ENCODE data around the gene APBA2.

The APBA2 gene

GRCh38 chr15:28929200-28929599 is 43.4 kb downstream of the APBA2 start:
- H3F3A ChIP-seq (ENCODE audit: insufficient read depth, low read length), result no peaks in the 10 kb centered on the region
- no peak overlapping the region for H3K9ac ChIP-seq (ENCODE audit: low read length)
- H3K9me2 ChIP-seq (ENCODE audit: low read depth, low read length), result no peaks in the 10 kb centered on the region
- H4K20me1 ChIP-seq (ENCODE audit: insufficient read depth, low read length), result no peaks in the 10 kb centered on the region
- H3K4me3 ChIP-seq (ENCODE audit: low read depth, low read length, poor library complexity, severe bottlenecking), result no peak overlapping the region
- no peak overlapping the region for H3K4me2 ChIP-seq (ENCODE audit: low read length)
- H3K36me3 ChIP-seq (ENCODE audit: insufficient read depth, low read length), result no peaks in the 10 kb centered on the region
- TF ChIP-seq CTCF (IDR thresholded peaks at IDR 0.05; ENCODE audit: low read length), result no peak
- TF ChIP-seq EZH2 (IDR thresholded peaks at IDR 0.05; ENCODE audit: borderline replicate concordance, low read length), result no peak
- H2AFZ ChIP-seq (ENCODE audit: low read length), result no peak overlapping the region
- H3K4me1 ChIP-seq (ENCODE audit: insufficient read depth, low read length, severe bottlenecking), result no peaks in the 10 kb centered on the region
- H3K27ac ChIP-seq (ENCODE audit: low read depth, low read length, poor library complexity, severe bottlenecking), result no peak overlapping the region
- no peaks in the 10 kb centered on the region for H3K27me3 ChIP-seq (ENCODE audit: insufficient read depth, low read length)
- no peaks in the 10 kb centered on the region for H3K9me3 ChIP-seq (ENCODE audit: low read length)
- no peaks in the 10 kb centered on the region for H3K79me2 ChIP-seq (ENCODE audit: insufficient read depth, low read length)

GRCh38 chr15:28930011-28930410 is 44.2 kb downstream of the APBA2 start:
- no peaks in the 10 kb centered on the region for H3K79me2 ChIP-seq (ENCODE audit: insufficient read depth, low read length)
- no peaks in the 10 kb centered on the region for H4K20me1 ChIP-seq (ENCODE audit: insufficient read depth, low read length)
- no peak overlapping the region for H3K4me2 ChIP-seq (ENCODE audit: low read length)
- H3K27ac ChIP-seq (ENCODE audit: low read depth, low read length, poor library complexity, severe bottlenecking), result no peak overlapping the region
- TF ChIP-seq CTCF (IDR thresholded peaks at IDR 0.05; ENCODE audit: low read length) (no peak), EZH2 (IDR thresholded peaks at IDR 0.05; ENCODE audit: borderline replicate concordance, low read length) (no peak)
- no peak overlapping the region for H2AFZ ChIP-seq (ENCODE audit: low read length)
- H3F3A ChIP-seq (ENCODE audit: insufficient read depth, low read length), result no peaks in the 10 kb centered on the region
- no peaks in the 10 kb centered on the region for H3K9me2 ChIP-seq (ENCODE audit: low read depth, low read length)
- H3K27me3 ChIP-seq (ENCODE audit: insufficient read depth, low read length), result no peaks in the 10 kb centered on the region
- H3K36me3 ChIP-seq (ENCODE audit: insufficient read depth, low read length), result no peaks in the 10 kb centered on the region
- H3K4me1 ChIP-seq (ENCODE audit: insufficient read depth, low read length, severe bottlenecking), result no peaks in the 10 kb centered on the region
- no peak overlapping the region for H3K9ac ChIP-seq (ENCODE audit: low read length)
- H3K4me3 ChIP-seq (ENCODE audit: low read depth, low read length, poor library complexity, severe bottlenecking), result no peak overlapping the region
- no peaks in the 10 kb centered on the region for H3K9me3 ChIP-seq (ENCODE audit: low read length)

- no peak for TF ChIP-seq EZH2 (IDR thresholded peaks at IDR 0.05; ENCODE audit: borderline replicate concordance, low read length)
- no peak for TF ChIP-seq CTCF (IDR thresholded peaks at IDR 0.05; ENCODE audit: low read length)
- no peak overlapping the region for H3K9ac ChIP-seq (ENCODE audit: low read length)
- H3K27me3 ChIP-seq (ENCODE audit: insufficient read depth, low read length), result no peaks in the 10 kb centered on the region
- no peaks in the 10 kb centered on the region for H3F3A ChIP-seq (ENCODE audit: insufficient read depth, low read length)
- H3K27ac ChIP-seq (ENCODE audit: low read depth, low read length, poor library complexity, severe bottlenecking), result no peak overlapping the region
- H3K4me2 ChIP-seq (ENCODE audit: low read length), result no peak overlapping the region
- no peaks in the 10 kb centered on the region for H3K9me2 ChIP-seq (ENCODE audit: low read depth, low read length)
- H3K79me2 ChIP-seq (ENCODE audit: insufficient read depth, low read length), result no peaks in the 10 kb centered on the region
- no peaks in the 10 kb centered on the region for H3K4me1 ChIP-seq (ENCODE audit: insufficient read depth, low read length, severe bottlenecking)
- no peaks in the 10 kb centered on the region for H3K36me3 ChIP-seq (ENCODE audit: insufficient read depth, low read length)
- H3K9me3 ChIP-seq (ENCODE audit: low read length), result no peaks in the 10 kb centered on the region
- H3K4me3 ChIP-seq (ENCODE audit: low read depth, low read length, poor library complexity, severe bottlenecking), result no peak overlapping the region
- H4K20me1 ChIP-seq (ENCODE audit: insufficient read depth, low read length), result no peaks in the 10 kb centered on the region
- H2AFZ ChIP-seq (ENCODE audit: low read length), result no peak overlapping the region
Observed at GRCh38 chr15:28930476-28931291, 44.9 kb downstream of the APBA2 start.

Measured in OCI-LY1 (cell line).